ENCODE results near the gene WFDC1. TPM values are rescaled to one million over a fixed set of nuclear protein-coding genes. Genes with fewer than 3 reads are reported as not detected.

The WFDC1 gene
- total and polyA plus RNA-seq, 2 of the 4 experiments (the other 2 are of a cell fraction), result 4.7 to 6.8 TPM

- Histone ChIP-seq H2BK5ac (ENCODE audit: low read depth, low read length, poor library complexity, severe bottlenecking) (no peak overlapping the region), H2BK15ac (ENCODE audit: low read depth, low read length) (no peak overlapping the region), H3K4me2 (ENCODE audit: low read depth, low read length) (no peak overlapping the region), H4K91ac (ENCODE audit: insufficient read depth, low read depth, low read length) (no peak overlapping the region), H3K4ac (ENCODE audit: low read depth, low read length) (no peak overlapping the region), H3K14ac (replicated peaks; ENCODE audit: low read depth, low read length) (no peak overlapping the region), H3K4me1 (ENCODE audit: control insufficient read depth, insufficient read depth, low read length) (no peaks in the 10 kb centered on the region), H3K9me3 (ENCODE audit: control insufficient read depth, insufficient read depth, low read length) (no peaks in the 10 kb centered on the region), H2AK9ac (replicated peaks; ENCODE audit: low read depth, low read length, poor library complexity) (no peak overlapping the region), H4K8ac (ENCODE audit: low read depth in 2 of 2, low read length in 2 of 2) (no peak overlapping the region), H4K20me1 (ENCODE audit: insufficient read depth, low read length) (no peaks in the 10 kb centered on the region), H2BK20ac (ENCODE audit: low read depth, low read length) (no peak overlapping the region), H2AK5ac (ENCODE audit: low read depth, low read length) (no peak overlapping the region; the same call in 1 of the 2 replicates), H3K27me3 (ENCODE audit: control insufficient read depth, insufficient read depth, low read length) (peaks cover 14% of the 10 kb centered on the region), H3K9me1 (ENCODE audit: insufficient read depth, low read length) (no peaks in the 10 kb centered on the region), H3K18ac (ENCODE audit: low read depth, low read length) (no peak overlapping the region), H3K56ac (ENCODE audit: extremely low read depth, insufficient read depth, low read length) (no peak overlapping the region), H3K36me3 (ENCODE audit: control insufficient read depth, insufficient read depth, low read length) (no peaks in the 10 kb centered on the region), H2AFZ (replicated peaks; ENCODE audit: low read length, poor library complexity) (no peak overlapping the region), H3K79me1 (ENCODE audit: low read depth in 1 of 2, low read length in 2 of 2) (no peaks in the 10 kb centered on the region), H3K9ac (ENCODE audit: low read depth, low read length) (no peak overlapping the region), H3K23ac (ENCODE audit: low read depth, low read length) (no peak overlapping the region), H4K5ac (ENCODE audit: low read depth, low read length) (no peak overlapping the region), H3K27ac (ENCODE audit: insufficient read depth, low read length) (no peak overlapping the region), H2BK120ac (ENCODE audit: low read depth, low read length) (no peak overlapping the region), H3K4me3 (ENCODE audit: insufficient read depth, low read depth, low read length) (no peak overlapping the region)
- peak; percentile 82 for TF ChIP-seq CTCF (conservative IDR thresholded peaks at IDR 0.05; ENCODE audit: low read depth, low read length)
- TF ChIP-seq MAFK (IDR thresholded peaks at IDR 0.05; ENCODE audit: low read depth, low read length), result no peak
- TF ChIP-seq RCOR1 (IDR thresholded peaks at IDR 0.05; ENCODE audit: insufficient replicate concordance, low read length), result no peak
- TF ChIP-seq SMC3 (IDR thresholded peaks at IDR 0.05; ENCODE audit: low read depth, low read length), result peak; percentile 84
- TF ChIP-seq CEBPB (IDR thresholded peaks at IDR 0.05; ENCODE audit: low read depth, low read length), result no peak
- no peak for TF ChIP-seq CHD1 (IDR thresholded peaks at IDR 0.05; ENCODE audit: low read depth, low read length)
- TF ChIP-seq RAD21 (IDR thresholded peaks at IDR 0.05; ENCODE audit: low read length), result peak; percentile 83
- dilution Hi-C loops (cut with HindIII; ENCODE audit: low sequenced_read_pairs, unreplicated experiment), result no loop called here
- in situ Hi-C loops (cut with MboI; ENCODE audit: low sequenced_read_pairs), result loop anchor here (25.0 kb wide), 2 partner anchors 360 to 435 kb away; partner anchors contain the start of gene KLHL36
- ChIA-PET POLR2A (ENCODE audit: unreplicated experiment) (interaction anchor here (0.6 kb wide), 1 partner anchor 21 kb away, joined by 4 read pairs; no protein-coding TSS in a partner anchor), CTCF (interaction anchor here (0.6 to 4.1 kb wide), 9 partner anchors 11 to 207 kb away, joined by 3 to 15 read pairs (median 3); no protein-coding TSS in a partner anchor)
- peak; percentile 94 for ATAC-seq (ENCODE audit: low read depth)
- WGBS, 2 experiments (ENCODE audit: extremely low coverage in 2 of 2, insufficient read length in 1 of 2), result no CpG with 5 or more reads among the region's 10 CpGs
- peak; percentile 33 for DNase-seq
- BruUV-seq (replicated peaks), result no TSS peak
- intact Hi-C loops (cut with micrococcal nuclease), result loop anchor here (1.0 kb wide), 3 partner anchors 26 to 207 kb away; no protein-coding TSS in a partner anchor
Measured at GRCh38 chr16:84277244-84277823, 17.3 kb upstream of the WFDC1 start.

Measured in IMR-90 (cell line).